Hematopoietic multipotent progenitor cell treated with erythropoietin and hydrocortisone succinate and interleukin-3 and kit ligand, for 8 days (in vitro differentiated cells): ENCODE measurements around the gene CTU2.

Experiments used
- DNase-seq: peaks from one replicate; pipeline ENCODE4 v3.0.0-alpha.2; 2015

The CTU2 gene

GRCh38 chr16:88732172-88732960 is 26.1 kb downstream of the CTU2 start:
- peak; percentile 11 for DNase-seq

DNA sequence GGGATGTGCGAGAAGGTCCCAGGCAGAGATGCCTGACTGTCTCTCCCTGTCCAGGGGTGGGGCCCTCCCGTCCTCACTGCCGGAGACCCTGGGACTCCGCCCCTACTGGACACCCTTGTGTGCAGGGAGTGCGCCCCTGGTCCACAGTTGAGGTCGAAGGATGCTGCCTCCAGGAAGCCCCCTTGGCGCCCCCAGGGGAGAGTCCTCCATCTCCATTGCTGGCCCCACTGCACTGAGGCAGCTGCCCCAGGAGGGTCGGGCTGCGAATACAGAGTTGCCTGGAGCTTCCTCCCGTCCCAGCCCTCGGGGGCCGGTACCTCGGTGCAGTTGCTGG is 26.6 kb downstream of the CTU2 start:
- no peak for DNase-seq

DNA sequence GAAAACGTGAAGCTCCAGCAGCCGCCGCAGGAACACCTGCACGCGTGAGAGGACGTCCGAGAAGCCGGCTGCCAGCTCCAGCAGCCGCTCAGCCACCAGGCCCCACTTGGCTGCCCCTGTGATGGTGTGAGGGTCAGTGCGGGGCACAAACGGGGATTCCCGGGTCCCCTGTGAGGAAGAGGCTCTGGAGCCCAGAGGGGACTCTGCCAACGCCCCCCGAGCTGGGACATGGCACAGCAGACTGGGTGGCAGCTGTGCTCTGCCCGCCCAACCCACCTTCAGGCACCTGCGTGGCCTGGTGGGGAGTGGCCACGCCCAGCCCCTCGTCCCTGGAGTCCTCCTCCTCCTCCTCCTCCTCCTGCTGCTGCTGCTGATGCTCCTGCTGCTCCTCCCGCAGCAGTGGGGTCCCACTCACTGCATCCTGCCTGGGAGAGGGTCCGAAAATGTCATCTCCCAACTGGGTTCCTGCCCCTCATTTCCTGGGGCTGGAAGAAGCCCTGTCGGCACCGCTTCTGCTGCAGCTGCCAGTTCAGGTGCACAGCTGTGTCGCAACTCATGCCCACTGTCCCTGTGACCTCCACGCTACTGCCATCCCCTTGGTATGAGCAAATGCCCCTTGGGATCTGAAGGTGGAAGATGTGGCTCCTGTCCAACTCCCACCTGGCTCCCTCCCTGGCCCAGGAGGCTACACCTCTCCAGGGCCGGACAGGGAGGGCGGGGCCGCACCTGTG is 27.5 kb downstream of the CTU2 start:
- DNase-seq = no peak

DNA sequence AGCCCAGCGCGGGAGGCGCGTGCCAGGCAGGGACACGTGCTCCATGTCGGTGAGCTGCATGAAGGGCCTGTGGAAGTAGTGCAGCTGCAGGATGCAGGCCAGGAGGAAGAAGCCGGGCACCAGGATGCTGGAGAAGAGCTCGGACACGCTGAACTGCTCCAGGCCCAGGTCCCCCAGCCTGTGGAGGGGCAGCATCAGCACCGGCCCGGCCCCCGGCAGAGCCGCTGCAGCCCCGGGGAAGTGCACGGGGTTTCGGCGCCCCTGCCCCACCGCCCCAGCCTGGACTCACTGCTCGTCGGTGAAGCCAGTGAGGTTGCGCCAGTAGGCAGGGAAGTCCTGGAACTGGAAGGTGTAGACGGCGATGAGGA is 28.0 kb downstream of the CTU2 start:
- DNase-seq = no peak

DNA sequence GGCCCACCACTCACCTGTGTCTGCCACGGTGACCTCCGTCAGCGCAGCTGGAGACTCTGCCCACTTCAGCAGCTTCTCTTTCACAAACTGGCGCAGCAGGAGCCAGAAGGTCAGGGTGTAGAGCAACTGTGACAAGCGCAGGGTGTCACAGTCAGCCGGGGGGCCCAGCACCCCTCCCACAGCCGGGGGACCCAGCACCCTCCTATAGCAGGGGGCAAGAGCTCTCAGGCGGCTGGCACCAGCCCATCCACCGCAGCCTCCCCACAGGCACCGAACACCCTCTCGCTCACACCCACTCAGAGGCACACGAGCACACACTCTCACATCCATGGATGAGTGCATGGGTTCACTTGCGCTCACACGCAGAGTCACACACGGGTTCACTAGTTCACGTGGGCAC is 28.8 kb downstream of the CTU2 start:
- DNase-seq = no peak

DNA sequence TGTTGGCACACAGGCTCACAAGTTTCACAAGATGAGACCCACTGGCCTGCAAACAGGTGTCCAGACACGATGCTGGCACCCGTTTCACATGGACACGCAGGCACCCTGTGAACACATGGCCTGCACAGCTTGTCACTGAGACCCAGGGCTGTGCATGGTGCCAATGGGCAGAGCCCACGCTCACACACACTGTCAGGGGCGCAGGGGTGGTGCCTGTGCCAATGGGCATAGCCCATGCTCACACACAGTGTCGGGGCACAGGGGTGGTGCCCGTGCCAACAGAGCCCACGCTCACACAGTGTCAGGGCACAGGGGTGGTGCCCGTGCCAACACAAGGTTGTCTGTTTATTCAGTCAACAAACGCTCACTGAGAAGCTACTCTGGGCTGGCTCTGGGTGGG is 29.3 kb downstream of the CTU2 start:
- no peak for DNase-seq

GRCh38 chr16:88736088-88736487 is 29.8 kb downstream of the CTU2 start:
- DNase-seq = no peak

DNA sequence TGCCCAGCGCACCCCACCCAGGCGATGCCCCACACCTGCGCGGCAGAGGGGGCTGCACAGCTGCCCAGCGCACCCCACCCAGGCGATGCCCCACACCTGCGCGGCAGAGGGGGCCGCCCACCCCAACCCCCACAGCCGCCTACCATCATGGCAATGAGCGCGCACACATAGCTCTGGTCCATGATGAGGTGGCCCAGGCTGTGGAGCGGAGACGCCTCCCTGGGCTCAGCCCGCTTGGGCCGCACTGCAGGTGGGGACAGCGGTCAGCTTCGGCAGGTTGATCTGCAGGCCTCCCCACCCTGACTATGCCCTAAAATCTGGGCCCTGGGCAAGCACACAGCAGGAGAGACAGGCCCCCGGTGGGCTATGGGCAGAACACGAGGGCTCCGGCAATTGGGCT is 30.2 kb downstream of the CTU2 start:
- DNase-seq = no peak

GRCh38 chr16:88737298-88738150 is 31.2 kb downstream of the CTU2 start:
- DNase-seq = peak; percentile 86

DNA sequence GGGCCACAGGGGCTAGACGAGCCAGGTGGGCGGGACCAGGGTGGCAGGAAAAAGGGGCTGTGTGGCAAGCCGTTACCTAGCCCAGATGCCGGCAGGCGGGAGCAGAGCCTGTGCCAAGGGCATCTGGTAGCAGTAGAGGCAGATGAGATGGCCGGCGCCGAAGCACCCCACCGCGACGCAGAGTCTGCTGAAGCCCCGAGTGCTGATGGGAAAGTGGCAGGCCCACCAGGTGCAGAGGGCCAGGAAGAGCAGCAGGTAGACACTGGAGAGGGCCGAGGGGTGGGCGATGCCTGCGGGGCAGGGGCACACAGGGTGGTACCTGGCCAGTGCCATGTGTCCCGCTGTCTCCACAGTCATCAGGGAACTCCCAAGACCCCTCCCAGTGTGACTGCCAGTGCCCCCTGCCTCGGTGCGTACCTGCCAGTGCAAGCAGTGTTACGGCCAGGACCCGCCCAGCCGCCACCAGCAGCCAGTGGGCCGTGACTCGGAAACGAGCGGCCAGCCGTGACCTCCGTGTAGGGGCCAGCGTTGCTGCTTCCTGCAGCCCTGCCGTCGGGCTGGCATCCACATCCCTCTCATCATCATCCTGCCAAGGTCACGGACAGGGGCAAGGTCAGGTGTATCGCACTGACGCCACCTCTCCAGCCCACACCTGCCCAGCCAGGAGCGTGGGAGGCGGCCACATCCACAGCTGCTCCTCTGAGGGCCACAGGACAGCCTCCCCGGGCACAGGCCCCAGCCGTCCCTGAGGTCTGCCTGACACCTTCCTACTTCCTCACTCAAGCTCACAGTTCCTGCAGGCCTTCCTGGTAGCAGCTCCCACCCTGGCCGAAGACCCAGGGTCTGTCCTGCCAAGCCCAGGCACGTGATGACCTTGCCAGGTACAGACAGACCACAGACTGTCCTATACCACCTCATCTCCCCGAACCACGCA is 32.1 kb downstream of the CTU2 start:
- DNase-seq = no peak

GRCh38 chr16:88739139-88739976 is 33.1 kb downstream of the CTU2 start:
- no peak for DNase-seq

GRCh38 chr16:88739977-88740726 is 33.8 kb downstream of the CTU2 start:
- DNase-seq = no peak

GRCh38 chr16:88740727-88741055 is 34.4 kb downstream of the CTU2 start:
- DNase-seq = no peak

DNA sequence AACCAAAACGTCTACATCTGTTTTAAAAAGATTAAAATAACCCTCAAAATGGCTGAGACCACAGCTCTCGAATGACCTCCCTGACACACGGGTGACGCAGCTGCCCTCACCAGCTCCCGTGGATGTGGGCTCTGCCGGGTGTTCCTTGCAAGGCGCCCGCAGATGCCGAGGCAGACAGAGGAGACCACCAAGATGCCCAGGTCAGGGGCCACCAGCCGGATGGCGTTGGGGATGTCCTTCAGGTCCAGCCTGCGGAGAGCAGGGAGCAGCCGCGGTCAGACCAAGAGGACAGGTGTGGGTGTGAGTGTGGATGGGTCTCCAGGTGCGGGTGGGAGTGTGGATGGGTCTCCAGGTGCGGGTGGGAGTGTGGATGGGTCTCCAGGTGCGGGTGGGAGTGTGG is 35.1 kb downstream of the CTU2 start:
- no peak for DNase-seq

DNA sequence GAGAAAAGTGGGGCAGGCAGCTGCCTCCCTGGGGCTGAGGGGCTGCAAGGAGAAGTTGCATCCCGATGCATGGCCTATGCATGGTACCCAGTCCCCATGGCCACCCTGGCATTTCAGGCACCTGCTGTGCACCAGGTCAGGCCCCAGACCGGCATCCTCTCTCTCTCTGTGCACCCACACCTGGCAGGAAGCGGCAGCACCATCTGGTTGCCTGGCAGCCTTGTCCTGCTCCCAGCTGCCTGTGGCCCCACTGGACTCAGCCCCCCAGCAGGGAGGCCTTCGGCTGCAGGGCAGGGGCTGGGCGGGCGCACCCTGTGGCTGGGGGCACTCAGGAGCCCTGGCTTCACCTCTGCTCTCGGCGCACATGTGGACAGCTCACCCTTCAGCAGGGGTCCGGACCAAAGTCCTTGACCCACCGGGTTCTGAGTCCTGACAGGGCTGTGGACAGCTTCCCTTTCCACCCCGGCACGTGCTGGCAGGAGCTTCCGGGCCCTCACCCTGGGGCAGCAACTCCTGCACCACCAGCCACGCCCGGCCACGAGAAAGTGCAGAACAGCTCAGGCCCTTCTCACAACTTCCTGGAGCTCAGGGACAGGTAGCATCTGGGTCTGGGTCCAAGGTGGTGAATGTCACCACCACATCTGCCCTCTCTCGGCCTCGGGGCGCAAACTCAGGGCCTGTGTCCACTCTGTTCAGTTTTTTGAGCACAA is 36.7 kb downstream of the CTU2 start:
- no peak for DNase-seq

DNA sequence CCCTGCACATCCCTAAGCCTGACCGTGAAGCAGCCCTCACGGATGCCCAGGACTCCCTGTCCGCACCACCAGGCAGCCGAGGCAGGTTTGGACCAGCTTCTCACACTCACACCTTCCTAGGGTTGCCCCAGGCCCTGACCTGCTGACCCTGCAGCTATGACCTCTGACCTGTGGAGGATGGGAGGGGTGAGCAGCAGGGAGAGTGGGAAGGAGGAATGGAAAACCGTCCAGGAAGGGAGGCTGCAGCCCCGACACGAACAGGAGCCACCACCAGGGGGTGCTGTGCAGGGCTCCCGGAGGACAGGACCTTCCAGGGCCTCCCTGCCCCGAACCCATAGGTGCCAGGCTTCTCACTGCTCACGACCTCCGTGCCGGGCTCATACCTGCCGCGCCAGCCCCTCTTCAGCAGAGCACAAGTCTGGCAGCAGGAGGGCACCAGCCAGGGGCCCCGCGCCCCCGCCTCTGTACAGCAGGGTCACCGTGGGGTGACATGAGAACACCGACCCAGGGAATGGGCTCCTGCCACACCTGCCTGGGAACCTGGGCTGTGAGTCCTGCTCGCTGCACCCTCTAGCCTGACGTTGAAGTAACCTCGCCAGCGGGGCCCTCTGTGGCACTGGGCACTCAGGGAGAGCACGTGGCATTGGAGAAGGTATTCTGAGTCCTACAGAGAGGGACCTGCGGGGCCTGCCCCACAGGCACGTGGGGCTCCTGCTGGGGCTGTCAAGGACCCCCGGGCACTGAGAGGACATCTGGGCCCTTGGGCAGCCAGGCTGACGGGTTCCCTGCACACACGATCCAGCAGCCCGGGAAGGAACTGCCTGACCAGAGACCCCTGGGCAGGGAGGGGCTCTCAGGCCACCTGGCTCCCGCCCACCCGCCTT is 37.6 kb downstream of the CTU2 start:
- peak; percentile 57 for DNase-seq

GRCh38 chr16:88744577-88745521 is 38.5 kb downstream of the CTU2 start:
- DNase-seq = no peak

GRCh38 chr16:88746506-88746905 is 40.2 kb downstream of the CTU2 start:
- no peak for DNase-seq
